Tibial artery (tissue), 4 donors: ENCODE results near the gene LRRC7.
"Not testable (repeated sequence)": the region's sequence is repeated elsewhere in the genome, so short reads cannot be mapped to it uniquely, and the experiment has no call there.

Experiments used
- DNase-seq, 2 donors: peaks; one replicate each; pipeline ENCODE4 v3.0.0-alpha.2; 2019
- H3K27ac ChIP-seq, 2 donors: fragments of 200-600 bp; sonication (generic) in 1 of 2; 1 replicate in 1 of 2; 2 replicates in 1 of 2; pipeline ENCODE4 v1.5.1; 2018 to 2019; ENCODE audit warnings: mild to moderate bottlenecking in 1 of 2
- H3K27me3 ChIP-seq, 2 donors: fragments of 200-600 bp; sonication (generic) in 1 of 2; one replicate each; pipeline versions ENCODE4 v1.5.1 to v1.6.0; 2016 to 2019
- H3K36me3 ChIP-seq, 3 donors: fragments of 200-600 bp; sonication (generic) in 2 of 3; one replicate each; pipeline ENCODE4 v1.5.1; 2016 to 2019; ENCODE audit warnings: mild to moderate bottlenecking in 2 of 3
- H3K4me1 ChIP-seq, 4 donors: fragments of 200-600 bp; sonication (generic) in 2 of 4; 1 replicate in 3 of 4; 2 replicates in 1 of 4; pipeline ENCODE4 v1.5.1; 2016 to 2019
- H3K4me3 ChIP-seq, 2 donors: fragments of 200-600 bp; sonication (generic) in 1 of 2; 1 replicate in 1 of 2; 2 replicates in 1 of 2; pipeline ENCODE4 v1.5.1; 2018 to 2019; ENCODE audit warnings: mild to moderate bottlenecking in 2 of 2
- H3K9me3 ChIP-seq, 3 donors: fragments of 200-600 bp; sonication (generic) in 1 of 3; one replicate each; pipeline ENCODE4 v1.5.1; 2016 to 2019
- CTCF ChIP-seq, 2 experiments: fragments of 200-600 bp in 1 of 2; fragments of 450-650 bp in 1 of 2; IDR thresholded peaks; one replicate each; pipeline ENCODE4 v1.5.1; 2017 to 2019; ENCODE audit warnings: antibody characterized with exemption in 2 of 2, mild to moderate bottlenecking in 1 of 2, moderate library complexity in 1 of 2
- intact Hi-C: fragments of 100-400 bp; cut with DNase I; formaldehyde crosslinking; loops from one replicate; pipeline ENCODE4 v1.15.0; 2023; ENCODE audit warnings: low total_unique reads

LRRC7 gene

DNA sequence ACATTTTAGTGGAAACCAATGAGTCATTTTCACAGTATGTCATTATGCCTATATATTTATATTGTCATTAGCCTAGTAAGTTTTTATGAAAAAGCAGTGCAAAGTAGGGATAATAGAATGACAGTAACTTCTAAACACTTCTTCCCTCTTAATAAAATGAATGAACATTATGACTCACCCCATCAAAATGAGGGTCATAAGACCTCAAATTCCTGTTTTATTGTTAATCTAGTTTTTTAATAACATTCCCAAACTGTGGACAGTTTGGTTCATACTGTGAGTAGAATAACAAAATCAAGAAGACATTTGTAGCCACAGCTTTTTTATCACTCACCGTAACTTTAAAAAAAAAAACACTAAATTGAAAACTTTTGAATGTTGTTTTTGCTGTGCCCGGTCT lies 477.1 kb downstream of the LRRC7 start:
- H3K36me3 ChIP-seq = no peaks in the 10 kb centered on the region
- peaks cover 0 to 23% (median 6%) of the 10 kb centered on the region in 4 donors for H3K4me1 ChIP-seq
- H3K4me3 ChIP-seq = no peak overlapping the region
- intact Hi-C loops = no loop called here
- H3K9me3 ChIP-seq = no peaks in the 10 kb centered on the region
- no peaks in the 10 kb centered on the region for H3K27me3 ChIP-seq
- no peak overlapping the region for H3K27ac ChIP-seq
- TF ChIP-seq CTCF (IDR thresholded peaks at IDR 0.05) = no peak
- no peak for DNase-seq

- DNase-seq, H3K27ac ChIP-seq, H3K9me3 ChIP-seq, H3K4me3 ChIP-seq, H3K27me3 ChIP-seq, H3K36me3 ChIP-seq, intact Hi-C loops: not testable (repeated sequence)
- H3K4me1 ChIP-seq = peaks cover 0 to 23% (median 6%) of the 10 kb centered on the region in 4 donors
Observed at GRCh38 chr1:70045581-70045980, 477.9 kb downstream of the LRRC7 start.

GRCh38 chr1:70048336-70049094 lies 480.8 kb downstream of the LRRC7 start:
- intact Hi-C loops = no loop called here
- TF ChIP-seq CTCF (IDR thresholded peaks at IDR 0.05) = no peak
- peaks cover 0 to 21% (median 6%) of the 10 kb centered on the region in 4 donors for H3K4me1 ChIP-seq
- H3K36me3 ChIP-seq = no peaks in the 10 kb centered on the region
- no peak overlapping the region for H3K4me3 ChIP-seq
- H3K9me3 ChIP-seq = no peaks in the 10 kb centered on the region
- H3K27me3 ChIP-seq = no peaks in the 10 kb centered on the region
- DNase-seq = no peak
- no peak overlapping the region for H3K27ac ChIP-seq

DNA sequence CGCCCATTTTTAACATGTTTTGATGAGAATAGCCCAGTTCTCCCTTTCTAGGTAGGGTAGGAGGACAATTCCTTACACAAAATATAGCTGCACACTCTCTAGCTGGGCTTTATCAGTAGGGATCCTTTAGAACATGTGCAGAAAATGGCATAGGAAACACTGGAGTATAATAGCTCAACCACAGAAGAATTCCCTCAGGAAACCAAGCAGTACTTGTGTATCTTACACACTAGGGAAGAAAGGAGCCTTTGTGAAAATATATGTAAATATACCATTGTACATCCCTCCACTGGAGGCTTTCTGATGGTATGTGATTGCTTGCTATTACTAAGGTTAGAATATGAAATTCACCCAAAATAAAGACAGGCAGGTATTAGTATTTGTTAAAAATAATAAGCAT lies 484.2 kb downstream of the LRRC7 start:
- no peaks in the 10 kb centered on the region for H3K36me3 ChIP-seq
- TF ChIP-seq CTCF (IDR thresholded peaks at IDR 0.05) = no peak
- no peaks in the 10 kb centered on the region for H3K9me3 ChIP-seq
- no peaks in the 10 kb centered on the region for H3K27me3 ChIP-seq
- H3K4me3 ChIP-seq = no peak overlapping the region
- no peak for DNase-seq
- intact Hi-C loops = no loop called here
- no peaks in the 10 kb centered on the region for H3K4me1 ChIP-seq
- H3K27ac ChIP-seq = no peak overlapping the region

GRCh38 chr1:70057500-70057899 lies 489.8 kb downstream of the LRRC7 start:
- H3K27ac ChIP-seq = no peak overlapping the region
- DNase-seq = no peak
- intact Hi-C loops = no loop called here
- H3K27me3 ChIP-seq = no peaks in the 10 kb centered on the region
- no peaks in the 10 kb centered on the region for H3K4me1 ChIP-seq
- no peaks in the 10 kb centered on the region for H3K9me3 ChIP-seq
- H3K4me3 ChIP-seq = no peak overlapping the region
- H3K36me3 ChIP-seq = no peaks in the 10 kb centered on the region
- no peak for TF ChIP-seq CTCF (IDR thresholded peaks at IDR 0.05)

- H3K9me3 ChIP-seq = no peaks in the 10 kb centered on the region
- H3K27me3 ChIP-seq = no peaks in the 10 kb centered on the region
- H3K4me3 ChIP-seq = no peak overlapping the region
- H3K4me1 ChIP-seq = no peaks in the 10 kb centered on the region
- intact Hi-C loops = no loop called here
- TF ChIP-seq CTCF (IDR thresholded peaks at IDR 0.05) = no peak
- no peak for DNase-seq
- no peaks in the 10 kb centered on the region for H3K36me3 ChIP-seq
- no peak overlapping the region for H3K27ac ChIP-seq
Observed at GRCh38 chr1:70061231-70061630, 493.5 kb downstream of the LRRC7 start.
